Endodermal cell (in vitro differentiated cells): Measurements from ENCODE around the gene TRPM5. TPM values are rescaled to one million over a fixed set of nuclear protein-coding genes. Genes with fewer than 3 reads are reported as not detected.

Experiments
- DNase-seq: peaks from one replicate; pipeline ENCODE4 v3.0.0-alpha.2; 2017
- H3K27ac ChIP-seq: 2 replicates; pipeline ENCODE4 v1.5.1; 2013; ENCODE audit warnings: mild to moderate bottlenecking, low read depth, low read length, moderate library complexity
- H3K27me3 ChIP-seq: 2 replicates; pipeline ENCODE4 v1.6.1; 2013; ENCODE audit warnings: mild to moderate bottlenecking, low read length, moderate library complexity; ENCODE audit not compliant: insufficient read depth, control insufficient read depth, poor library complexity, severe bottlenecking
- H3K36me3 ChIP-seq: 2 replicates; pipeline ENCODE4 v1.7.0; 2013; ENCODE audit warnings: mild to moderate bottlenecking, low read length, moderate library complexity; ENCODE audit not compliant: control insufficient read depth, insufficient read depth
- H3K4me1 ChIP-seq: one replicate; pipeline ENCODE4 v1.7.0; 2013; ENCODE audit warnings: low read length; ENCODE audit not compliant: control insufficient read depth, insufficient read depth
- H3K4me3 ChIP-seq: 2 replicates; pipeline ENCODE4 v1.5.1; 2013; ENCODE audit warnings: mild to moderate bottlenecking, low read length, moderate library complexity
- H3K9ac ChIP-seq: 2 replicates; pipeline ENCODE4 v1.6.1; 2013; ENCODE audit warnings: mild to moderate bottlenecking, low read length, moderate library complexity; ENCODE audit not compliant: poor library complexity, severe bottlenecking; ENCODE audit errors: extremely low read depth
- H3K9me3 ChIP-seq: 2 replicates; pipeline ENCODE4 v1.6.1; 2013; ENCODE audit warnings: mild to moderate bottlenecking, low read length, moderate library complexity; ENCODE audit not compliant: control insufficient read depth
- H3K27ac Mint-ChIP-seq: 2 replicates; pipeline ENCODE4 v1.8.0; 2020; ENCODE audit warnings: mixed read lengths
- H3K27me3 Mint-ChIP-seq: 2 replicates; pipeline ENCODE4 v1.8.0; 2021; ENCODE audit warnings: mild to moderate bottlenecking, mixed read lengths; ENCODE audit not compliant: insufficient read depth
- H3K36me3 Mint-ChIP-seq: 2 replicates; pipeline ENCODE4 v1.8.0; 2020; ENCODE audit warnings: low read depth, mixed read lengths
- H3K4me1 Mint-ChIP-seq: 2 replicates; pipeline ENCODE4 v1.8.0; 2020; ENCODE audit warnings: mixed read lengths
- H3K4me3 Mint-ChIP-seq: 2 replicates; pipeline ENCODE4 v1.8.0; 2020; ENCODE audit warnings: mild to moderate bottlenecking, moderate library complexity, mixed read lengths
- H3K9me3 Mint-ChIP-seq: 2 replicates; pipeline ENCODE4 v1.8.0; 2020; ENCODE audit warnings: mild to moderate bottlenecking, mixed read lengths
- CTCF ChIP-seq: fragments of 200-600 bp; sonication (generic); conservative IDR thresholded peaks from 2 replicates; pipeline ENCODE4 v1.5.0; 2021; ENCODE audit warnings: antibody characterized with exemption, mild to moderate bottlenecking
- WGBS, 2 experiments: methylation state at CpG; one replicate each; pipeline versions ENCODE4 v1.1.5 to v1.1.7; 2013; ENCODE audit warnings: missing lambda C conversion rate in 2 of 2, mixed read lengths in 1 of 2; ENCODE audit not compliant: insufficient coverage in 1 of 2, insufficient read length in 1 of 2; 5-methylcytosine and 5-hydroxymethylcytosine counted together
- total RNA-seq, 2 donors: library from RNA; stranded (reverse); fragmentation: NEBNext Ultra II Directional in 1 of 2; extraction: Animal tissue kit (Norgen Biotek cat#: 25700) in 1 of 2; gene quantifications; 2 replicates in 1 of 2; 3 replicates in 1 of 2; pipeline ENCODE4 v1.2.1, GENCODE V29; 2021

TRPM5 gene
- total RNA-seq, 2 donors from 2014 or later = 0.11 TPM

- Mint-ChIP-seq H3K9me3 (no peaks in the 10 kb centered on the region), H3K27me3 (peaks cover 9% of the 10 kb centered on the region), H3K4me3 (no peak overlapping the region), H3K4me1 (no peaks in the 10 kb centered on the region), H3K27ac (no peak overlapping the region), H3K36me3 (no peaks in the 10 kb centered on the region)
- H3K4me3 ChIP-seq = no peak overlapping the region
- no peak for DNase-seq
- no peak for TF ChIP-seq CTCF
- H3K4me1 ChIP-seq = no peaks in the 10 kb centered on the region
- no peaks in the 10 kb centered on the region for H3K27me3 ChIP-seq
- no peaks in the 10 kb centered on the region for H3K36me3 ChIP-seq
- no peak overlapping the region for H3K9ac ChIP-seq
- H3K9me3 ChIP-seq = no peaks in the 10 kb centered on the region
- 83 to 88% methylated on average over 2 to 14 of the region's 14 CpGs for WGBS, 2 experiments
- no peak overlapping the region for H3K27ac ChIP-seq
Observed at GRCh38 chr11:2426826-2427521, 17.3 kb downstream of the TRPM5 start.

GRCh38 chr11:2426221-2426620 lies 18.1 kb downstream of the TRPM5 start:
- 91 to 95% methylated on average over 9 to 13 of the region's 13 CpGs for WGBS, 2 experiments
- Mint-ChIP-seq H3K27ac (no peak overlapping the region), H3K36me3 (no peaks in the 10 kb centered on the region), H3K4me1 (no peaks in the 10 kb centered on the region), H3K4me3 (no peak overlapping the region), H3K27me3 (peaks cover 5% of the 10 kb centered on the region), H3K9me3 (no peaks in the 10 kb centered on the region)
- no peaks in the 10 kb centered on the region for H3K9me3 ChIP-seq
- TF ChIP-seq CTCF = no peak
- H3K4me3 ChIP-seq = no peak overlapping the region
- no peaks in the 10 kb centered on the region for H3K36me3 ChIP-seq
- H3K9ac ChIP-seq = no peak overlapping the region
- H3K4me1 ChIP-seq = no peaks in the 10 kb centered on the region
- H3K27ac ChIP-seq = no peak overlapping the region
- no peak for DNase-seq
- no peaks in the 10 kb centered on the region for H3K27me3 ChIP-seq

- Histone ChIP-seq H3K9me3 (no peaks in the 10 kb centered on the region), H3K9ac (no peak overlapping the region), H3K36me3 (no peaks in the 10 kb centered on the region), H3K4me1 (no peaks in the 10 kb centered on the region), H3K27ac (no peak overlapping the region), H3K27me3 (no peaks in the 10 kb centered on the region), H3K4me3 (no peak overlapping the region)
- H3K27me3 Mint-ChIP-seq = peaks cover 5% of the 10 kb centered on the region
- H3K4me3 Mint-ChIP-seq = no peak overlapping the region
- no peaks in the 10 kb centered on the region for H3K9me3 Mint-ChIP-seq
- no peaks in the 10 kb centered on the region for H3K36me3 Mint-ChIP-seq
- no peak overlapping the region for H3K27ac Mint-ChIP-seq
- no peak for TF ChIP-seq CTCF
- no peaks in the 10 kb centered on the region for H3K4me1 Mint-ChIP-seq
- no peak for DNase-seq
- 80 to 87% methylated on average over 5 to 8 of the region's 8 CpGs for WGBS, 2 experiments
Observed at GRCh38 chr11:2425506-2425905, 18.8 kb downstream of the TRPM5 start.
